ENCODE measurements around the gene THAP3.

THAP3 gene

GRCh38 chr1:6624710-6625583, at the start of gene THAP3:
THAP3 (plus strand) TSS chr1:6624868; CDS start chr1:6625219, 351 bp downstream.
- DNase-seq: peak in 54 of 56 donors; percentile 47 to 91 (median 76)

GRCh38 chr1:6577831-6578525, 46.7 kb upstream of the THAP3 start:
- peak in 1 of 56 donors; percentile 22 for DNase-seq

GRCh38 chr1:6578624-6579373, 45.9 kb upstream of the THAP3 start:
- no peak for DNase-seq

- DNase-seq: peak; percentile 87 to 100 (median 98)
Measured at GRCh38 chr1:6579374-6580118, 45.1 kb upstream of the THAP3 start, which contains the start of gene ZBTB48. ZBTB48 (plus strand) TSS chr1:6579994; CDS start chr1:6580610, 616 bp downstream.

- no peak for DNase-seq
Measured at GRCh38 chr1:6580119-6580592, 44.5 kb upstream of the THAP3 start.

- DNase-seq: no peak
Measured at GRCh38 chr1:6580593-6581409, 43.9 kb upstream of the THAP3 start.

- no peak for DNase-seq
Measured at GRCh38 chr1:6581561-6582305, 42.9 kb upstream of the THAP3 start.

GRCh38 chr1:6582370-6582769, 42.3 kb upstream of the THAP3 start:
- no peak for DNase-seq

GRCh38 chr1:6584126-6585080, 40.3 kb upstream of the THAP3 start:
- no peak for DNase-seq

GRCh38 chr1:6585081-6585722, 39.5 kb upstream of the THAP3 start:
- DNase-seq: no peak

- DNase-seq: no peak
Measured at GRCh38 chr1:6585841-6586240, 38.8 kb upstream of the THAP3 start.

GRCh38 chr1:6586404-6586816, 38.3 kb upstream of the THAP3 start:
- no peak for DNase-seq

- DNase-seq: peak in 54 of 56 donors; percentile 6 to 87 (median 64)
Measured at GRCh38 chr1:6587261-6588005, 37.2 kb upstream of the THAP3 start.

GRCh38 chr1:6588128-6588892, 36.4 kb upstream of the THAP3 start:
- no peak for DNase-seq

GRCh38 chr1:6588893-6589520, 35.7 kb upstream of the THAP3 start:
- no peak for DNase-seq

Data from nucleus accumbens (tissue), 56 donors.